Psoas muscle (tissue), 8 donors: ENCODE data around the gene STEAP1. TPM values are rescaled to one million over a fixed set of nuclear protein-coding genes. Genes with fewer than 3 reads are reported as not detected.

Source experiments
- ATAC-seq, 4 donors: fragments of 200-7000 bp; cut with Tn5 transposase; one replicate each; pipeline ENCODE4 v1.9.1; 2020; ENCODE audit warnings: moderate library complexity in 3 of 4, mild to moderate bottlenecking in 2 of 4
- DNase-seq, 2 donors: peaks; one replicate each; pipeline ENCODE4 v3.0.0-alpha.2; 2020
- H3K27ac ChIP-seq: fragments of 200-600 bp; one replicate; pipeline ENCODE4 v1.8.0; 2022
- H3K27me3 ChIP-seq, 3 donors: fragments of 200-600 bp in 1 of 3; one replicate each; pipeline versions ENCODE4 v1.6.1 to v1.8.0; 2013 to 2022; ENCODE audit warnings: low read length in 2 of 3, mild to moderate bottlenecking in 2 of 3, moderate library complexity in 1 of 3; ENCODE audit not compliant: insufficient read depth in 3 of 3
- H3K36me3 ChIP-seq, 2 donors: fragments of 200-600 bp in 1 of 2; one replicate each; pipeline versions ENCODE4 v1.6.1 to v1.8.0; 2013 to 2022; ENCODE audit warnings: low read depth in 1 of 2, mild to moderate bottlenecking in 1 of 2, moderate library complexity in 1 of 2; ENCODE audit not compliant: insufficient read depth in 1 of 2
- H3K4me1 ChIP-seq: fragments of 200-600 bp; one replicate; pipeline ENCODE4 v1.8.0; 2022
- H3K4me3 ChIP-seq: fragments of 200-600 bp; one replicate; pipeline ENCODE4 v1.8.0; 2022; ENCODE audit warnings: mild to moderate bottlenecking
- H3K9me3 ChIP-seq: fragments of 200-600 bp; one replicate; pipeline ENCODE4 v1.8.0; 2022
- CTCF ChIP-seq: fragments of 200-600 bp; IDR thresholded peaks from one replicate; pipeline ENCODE4 v1.8.0; 2022; ENCODE audit warnings: antibody characterized with exemption
- WGBS, 3 donors: extraction: QIAGEN DNeasy Blood & Tissue Kit; methylation state at CpG; one replicate each; pipeline versions ENCODE4 v1.1.6 to v1.1.7; 2013; 5-methylcytosine and 5-hydroxymethylcytosine counted together
- intact Hi-C, 2 donors: fragments of 100-400 bp; cut with DNase I; formaldehyde crosslinking; loops; one replicate each; pipeline versions ENCODE4 v1.11.0 to v1.14.2; 2022
- polyA plus RNA-seq, 3 donors: library from polyadenylated mRNA; stranded (reverse); fragments of 200-250 nt; gene quantifications; one replicate each; pipeline ENCODE4 v1.2.3, GENCODE V29; 2013
- total RNA-seq, 4 donors: library from RNA; stranded (reverse); fragmentation: NEBNext Ultra II Directional in 2 of 4; extraction: Animal tissue kit (Norgen Biotek cat#: 25700) in 2 of 4; gene quantifications; one replicate each; pipeline versions ENCODE4 v1.2.1 to v1.2.4, GENCODE V29; 2021 to 2023
- donor health status: healthy with polysubstance abuse.
- donor health status: DM: no; HTN: no; CAD: no; lungs with moderate emphysema.
- donor health status: Bipolar disorder and iron deficiency.
- donor health status: healthy.
- donor health status: DM: yes; HTN: yes; CAD: no.
- donor health status: DM: no; HTN: no; CAD: no.
- donor health status: DM: no; HTN: no; CAD: no.
- donor health status: DM: yes; HTN: yes; CAD: no.

The STEAP1 gene
- total and polyA plus RNA-seq, 7 donors = 0.59 to 6.6 (median 1.5) TPM

GRCh38 chr7:90169891-90170290 lies 15.6 kb downstream of the STEAP1 start:
- TF ChIP-seq CTCF = no peak
- intact Hi-C loops = loop anchor here in 1 of 2 donors (10.0 kb wide), 1 partner anchor 95 kb away; no protein-coding TSS in a partner anchor

GRCh38 chr7:90172121-90172520 lies 17.9 kb downstream of the STEAP1 start:
- no peak for DNase-seq
- intact Hi-C loops = no loop called here
- 70 to 77% (median 70%) methylated on average over 2 of the region's 2 CpGs for WGBS, 3 donors

More at GRCh38 chr7:90169891-90170290, 15.6 kb downstream of the STEAP1 start:
- 93 to 97% (median 97%) methylated on average over 1 of the region's 1 CpG for WGBS, 3 donors
- ATAC-seq (no peak), DNase-seq (no peak)
- peaks cover 3% of the 10 kb centered on the region for H3K9me3 ChIP-seq
- H3K4me1 ChIP-seq = no peaks in the 10 kb centered on the region
- H3K4me3 ChIP-seq = no peak overlapping the region
- H3K27me3 ChIP-seq = peaks cover 0 to 2% (median 2%) of the 10 kb centered on the region in 3 donors
- H3K27ac ChIP-seq = no peak overlapping the region
- H3K36me3 ChIP-seq = no peaks in the 10 kb centered on the region

GRCh38 chr7:90172624-90173023 lies 18.4 kb downstream of the STEAP1 start:
- H3K27me3 ChIP-seq = peaks cover 0 to 2% (median 2%) of the 10 kb centered on the region in 3 donors
- H3K36me3 ChIP-seq = no peaks in the 10 kb centered on the region
- peaks cover 3% of the 10 kb centered on the region for H3K9me3 ChIP-seq
- intact Hi-C loops = no loop called here
- no peak for ATAC-seq
- 87 to 95% (median 90%) methylated on average over 6 of the region's 6 CpGs for WGBS, 3 donors
- H3K4me1 ChIP-seq = no peaks in the 10 kb centered on the region
- H3K27ac ChIP-seq = no peak overlapping the region
- H3K4me3 ChIP-seq = no peak overlapping the region
- no peak for TF ChIP-seq CTCF
- no peak for DNase-seq

More at GRCh38 chr7:90172121-90172520, 17.9 kb downstream of the STEAP1 start:
- Histone ChIP-seq H3K27ac (no peak overlapping the region), H3K9me3 (peaks cover 3% of the 10 kb centered on the region), H3K4me3 (no peak overlapping the region), H3K4me1 (no peaks in the 10 kb centered on the region), H3K27me3 (peaks cover 0 to 2% (median 2%) of the 10 kb centered on the region in 3 donors), H3K36me3 (no peaks in the 10 kb centered on the region)
- ATAC-seq = no peak
- no peak for TF ChIP-seq CTCF

GRCh38 chr7:90173127-90173844 lies 19.0 kb downstream of the STEAP1 start:
- no peak for DNase-seq
- no peak overlapping the region for H3K27ac ChIP-seq
- no peaks in the 10 kb centered on the region for H3K4me1 ChIP-seq
- peaks cover 3% of the 10 kb centered on the region for H3K9me3 ChIP-seq
- no peaks in the 10 kb centered on the region for H3K36me3 ChIP-seq
- no peak overlapping the region for H3K4me3 ChIP-seq
- 87 to 89% (median 88%) methylated on average over 4 of the region's 4 CpGs for WGBS, 3 donors
- no peak for TF ChIP-seq CTCF
- intact Hi-C loops = no loop called here
- no peak for ATAC-seq
- peaks cover 0 to 2% (median 2%) of the 10 kb centered on the region in 3 donors for H3K27me3 ChIP-seq
